SK-N-SH treated with all-trans-retinoic acid at 6 μM for 48 hours (cell line): ENCODE measurements around the gene EDARADD.

Experiments
- ATAC-seq: fragments of 200-7000 bp; cut with Tn5 transposase; 3 replicates; pipeline ENCODE4 v1.9.1; 2020; ENCODE audit warnings: mild to moderate bottlenecking, moderate library complexity
- ARNTL ChIP-seq: fragments of 450-650 bp; formaldehyde crosslinking; IDR thresholded peaks from 2 replicates; pipeline ENCODE4 v1.5.0; 2020; ENCODE audit warnings: low read depth, mild to moderate bottlenecking, moderate library complexity, borderline replicate concordance
- BACH2 ChIP-seq: fragments of 250-450 bp; sonication (Bioruptor Pico); IDR thresholded peaks from 2 replicates; pipeline ENCODE4 v1.9.0; 2021; ENCODE audit warnings: mild to moderate bottlenecking, borderline replicate concordance
- CSDC2 ChIP-seq: fragments of 250-450 bp; sonication (Bioruptor Pico); IDR thresholded peaks from 2 replicates; pipeline ENCODE4 v1.5.0; 2020; ENCODE audit warnings: mild to moderate bottlenecking, moderate library complexity
- ESRRG ChIP-seq: fragments of 250-450 bp; sonication (Bioruptor Pico); IDR thresholded peaks from 2 replicates; pipeline ENCODE4 v1.6.1; 2021; ENCODE audit warnings: mild to moderate bottlenecking
- GLIS3 ChIP-seq: fragments of 250-450 bp; sonication (Bioruptor Pico); IDR thresholded peaks from 2 replicates; pipeline ENCODE4 v1.5.0; 2020; ENCODE audit warnings: mild to moderate bottlenecking, moderate library complexity
- ISL1 ChIP-seq: fragments of 250-450 bp; sonication (Bioruptor Pico); IDR thresholded peaks from 2 replicates; pipeline ENCODE4 v2.1.2; 2022; ENCODE audit warnings: mild to moderate bottlenecking, moderate library complexity
- PPARA ChIP-seq: fragments of 250-450 bp; sonication (Bioruptor Pico); IDR thresholded peaks from 2 replicates; pipeline ENCODE4 v1.5.0; 2020; ENCODE audit warnings: mild to moderate bottlenecking, borderline replicate concordance
- RARB ChIP-seq: fragments of 250-450 bp; sonication (Bioruptor Pico); IDR thresholded peaks from 2 replicates; pipeline ENCODE4 v1.8.0; 2021; ENCODE audit warnings: mild to moderate bottlenecking, moderate library complexity
- SNAI2 ChIP-seq: fragments of 250-450 bp; sonication (Bioruptor Pico); IDR thresholded peaks from 2 replicates; pipeline ENCODE4 v1.5.0; 2020; ENCODE audit warnings: mild to moderate bottlenecking, moderate library complexity
- TCF4 ChIP-seq: fragments of 250-450 bp; sonication (Bioruptor Pico); IDR thresholded peaks from 2 replicates; pipeline ENCODE4 v1.8.0; 2021; ENCODE audit warnings: mild to moderate bottlenecking, moderate library complexity, borderline replicate concordance
- TOX ChIP-seq: fragments of 250-450 bp; sonication (Bioruptor Pico); IDR thresholded peaks from 2 replicates; pipeline ENCODE4 v1.8.0; 2021; ENCODE audit warnings: mild to moderate bottlenecking, moderate library complexity, borderline replicate concordance
- ZC3H10 ChIP-seq: fragments of 250-450 bp; sonication (Bioruptor Pico); IDR thresholded peaks from 2 replicates; pipeline ENCODE4 v1.5.1; 2021; ENCODE audit warnings: mild to moderate bottlenecking, moderate library complexity
- ZFP30 ChIP-seq: fragments of 450-650 bp; formaldehyde crosslinking; IDR thresholded peaks from 2 replicates; pipeline ENCODE4 v1.5.0; 2022; ENCODE audit warnings: mild to moderate bottlenecking, moderate library complexity
- ZNF565 ChIP-seq: fragments of 450-650 bp; formaldehyde crosslinking; conservative IDR thresholded peaks from 2 replicates; pipeline ENCODE4 v1.5.0; 2020; ENCODE audit warnings: low read depth, mild to moderate bottlenecking, moderate library complexity
- ZNF70 ChIP-seq: fragments of 450-650 bp; formaldehyde crosslinking; IDR thresholded peaks from 2 replicates; pipeline ENCODE4 v1.5.0; 2020; ENCODE audit warnings: mild to moderate bottlenecking, moderate library complexity
- ZNF8 ChIP-seq: fragments of 450-650 bp; formaldehyde crosslinking; IDR thresholded peaks from 2 replicates; pipeline ENCODE4 v1.5.0; 2020; ENCODE audit warnings: mild to moderate bottlenecking, moderate library complexity
- TF ChIP-seq, protein P1 (sequence below): fragments of 250-450 bp; sonication (Bioruptor Pico); IDR thresholded peaks from 2 replicates; pipeline ENCODE4 v1.8.0; 2020; ENCODE audit warnings: mild to moderate bottlenecking, moderate library complexity, borderline replicate concordance
- TF ChIP-seq, protein P2 (sequence below): fragments of 250-450 bp; sonication (Bioruptor Pico); IDR thresholded peaks from 2 replicates; pipeline ENCODE4 v1.8.0; 2021; ENCODE audit warnings: low read depth, mild to moderate bottlenecking, moderate library complexity, borderline replicate concordance
- TF ChIP-seq, protein P3 (sequence below): fragments of 250-450 bp; sonication (Bioruptor Pico); IDR thresholded peaks from 2 replicates; pipeline ENCODE4 v1.5.1; 2020; ENCODE audit warnings: low read depth, mild to moderate bottlenecking, moderate library complexity
- TF ChIP-seq, protein P4 (sequence below): fragments of 250-450 bp; sonication (Bioruptor Pico); IDR thresholded peaks from 2 replicates; pipeline ENCODE4 v1.5.0; 2020; ENCODE audit warnings: mild to moderate bottlenecking, moderate library complexity

The EDARADD gene

DNA sequence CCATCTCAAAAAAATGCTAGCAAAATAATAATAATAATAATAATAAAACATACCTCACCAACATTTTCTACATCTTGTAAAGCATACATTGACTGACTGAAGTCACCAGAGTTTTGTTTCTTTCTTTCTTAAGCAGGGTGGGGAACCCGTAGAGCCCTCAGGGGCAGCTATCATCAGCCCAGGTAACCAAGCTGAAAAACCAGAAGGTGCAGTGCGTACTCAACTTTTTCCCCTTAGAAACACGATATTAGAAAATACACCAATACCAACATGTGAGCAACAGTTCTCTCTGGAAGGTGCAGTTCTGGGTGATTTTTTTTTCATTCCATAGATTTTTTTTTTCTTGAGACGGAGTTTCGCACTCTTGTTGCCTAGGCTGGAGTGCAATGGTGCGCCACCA is 75.4 kb downstream of the EDARADD start:
- no peak for ATAC-seq
- TF ChIP-seq, protein P1, sequence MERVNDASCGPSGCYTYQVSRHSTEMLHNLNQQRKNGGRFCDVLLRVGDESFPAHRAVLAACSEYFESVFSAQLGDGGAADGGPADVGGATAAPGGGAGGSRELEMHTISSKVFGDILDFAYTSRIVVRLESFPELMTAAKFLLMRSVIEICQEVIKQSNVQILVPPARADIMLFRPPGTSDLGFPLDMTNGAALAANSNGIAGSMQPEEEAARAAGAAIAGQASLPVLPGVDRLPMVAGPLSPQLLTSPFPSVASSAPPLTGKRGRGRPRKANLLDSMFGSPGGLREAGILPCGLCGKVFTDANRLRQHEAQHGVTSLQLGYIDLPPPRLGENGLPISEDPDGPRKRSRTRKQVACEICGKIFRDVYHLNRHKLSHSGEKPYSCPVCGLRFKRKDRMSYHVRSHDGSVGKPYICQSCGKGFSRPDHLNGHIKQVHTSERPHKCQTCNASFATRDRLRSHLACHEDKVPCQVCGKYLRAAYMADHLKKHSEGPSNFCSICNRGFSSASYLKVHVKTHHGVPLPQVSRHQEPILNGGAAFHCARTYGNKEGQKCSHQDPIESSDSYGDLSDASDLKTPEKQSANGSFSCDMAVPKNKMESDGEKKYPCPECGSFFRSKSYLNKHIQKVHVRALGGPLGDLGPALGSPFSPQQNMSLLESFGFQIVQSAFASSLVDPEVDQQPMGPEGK = no peak
- no peak for TF ChIP-seq CSDC2 (CRISPR knock-in tag)
- no peak for TF ChIP-seq ARNTL (CRISPR knock-in tag)
- TF ChIP-seq GLIS3 = no peak
- TF ChIP-seq ESRRG = no peak
- TF ChIP-seq ZNF8 = no peak
- TF ChIP-seq SNAI2 (CRISPR knock-in tag) = no peak
- TF ChIP-seq, protein P2, sequence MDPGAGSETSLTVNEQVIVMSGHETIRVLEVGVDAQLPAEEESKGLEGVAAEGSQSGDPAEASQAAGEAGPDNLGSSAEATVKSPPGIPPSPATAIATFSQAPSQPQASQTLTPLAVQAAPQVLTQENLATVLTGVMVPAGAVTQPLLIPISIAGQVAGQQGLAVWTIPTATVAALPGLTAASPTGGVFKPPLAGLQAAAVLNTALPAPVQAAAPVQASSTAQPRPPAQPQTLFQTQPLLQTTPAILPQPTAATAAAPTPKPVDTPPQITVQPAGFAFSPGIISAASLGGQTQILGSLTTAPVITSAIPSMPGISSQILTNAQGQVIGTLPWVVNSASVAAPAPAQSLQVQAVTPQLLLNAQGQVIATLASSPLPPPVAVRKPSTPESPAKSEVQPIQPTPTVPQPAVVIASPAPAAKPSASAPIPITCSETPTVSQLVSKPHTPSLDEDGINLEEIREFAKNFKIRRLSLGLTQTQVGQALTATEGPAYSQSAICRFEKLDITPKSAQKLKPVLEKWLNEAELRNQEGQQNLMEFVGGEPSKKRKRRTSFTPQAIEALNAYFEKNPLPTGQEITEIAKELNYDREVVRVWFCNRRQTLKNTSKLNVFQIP = no peak
- TF ChIP-seq, protein P3, sequence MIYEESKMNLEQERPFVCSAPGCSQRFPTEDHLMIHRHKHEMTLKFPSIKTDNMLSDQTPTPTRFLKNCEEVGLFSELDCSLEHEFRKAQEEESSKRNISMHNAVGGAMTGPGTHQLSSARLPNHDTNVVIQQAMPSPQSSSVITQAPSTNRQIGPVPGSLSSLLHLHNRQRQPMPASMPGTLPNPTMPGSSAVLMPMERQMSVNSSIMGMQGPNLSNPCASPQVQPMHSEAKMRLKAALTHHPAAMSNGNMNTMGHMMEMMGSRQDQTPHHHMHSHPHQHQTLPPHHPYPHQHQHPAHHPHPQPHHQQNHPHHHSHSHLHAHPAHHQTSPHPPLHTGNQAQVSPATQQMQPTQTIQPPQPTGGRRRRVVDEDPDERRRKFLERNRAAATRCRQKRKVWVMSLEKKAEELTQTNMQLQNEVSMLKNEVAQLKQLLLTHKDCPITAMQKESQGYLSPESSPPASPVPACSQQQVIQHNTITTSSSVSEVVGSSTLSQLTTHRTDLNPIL (CRISPR knock-in tag) = no peak
- TF ChIP-seq RARB (CRISPR knock-in tag) = no peak
- no peak for TF ChIP-seq ISL1 (CRISPR knock-in tag)
- TF ChIP-seq TCF4 (CRISPR knock-in tag) = no peak
- no peak for TF ChIP-seq PPARA (CRISPR knock-in tag)

DNA sequence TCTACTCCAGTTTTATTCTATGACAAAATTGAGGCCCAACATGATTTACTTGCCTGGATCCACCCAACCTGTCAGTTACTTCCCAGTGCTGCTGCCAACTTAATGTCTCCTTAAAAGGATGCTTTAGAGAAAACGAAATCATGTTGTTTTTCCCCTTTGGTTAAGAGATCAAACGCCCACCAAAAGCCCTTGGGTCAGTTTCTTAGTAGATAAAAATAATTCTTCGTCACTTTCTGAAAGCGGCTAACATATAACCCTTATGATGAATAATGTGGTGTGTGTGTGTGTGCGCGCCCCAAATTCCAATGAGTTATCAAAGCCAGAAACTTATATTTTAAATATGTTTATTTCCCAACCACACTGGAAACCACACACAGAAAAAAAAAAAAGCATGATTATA is 77.0 kb downstream of the EDARADD start:
- no peak for ATAC-seq
- TF ChIP-seq BACH2 = no peak
- TF ChIP-seq ZNF565 (CRISPR knock-in tag) = no peak
- TF ChIP-seq ZC3H10 (CRISPR knock-in tag) = no peak
- no peak for TF ChIP-seq ISL1 (CRISPR knock-in tag)
- no peak for TF ChIP-seq TOX (CRISPR knock-in tag)
- no peak for TF ChIP-seq PPARA (CRISPR knock-in tag)
- TF ChIP-seq ESRRG = no peak
- no peak for TF ChIP-seq RARB (CRISPR knock-in tag)
- TF ChIP-seq TCF4 (CRISPR knock-in tag) = no peak
- TF ChIP-seq, protein P4, sequence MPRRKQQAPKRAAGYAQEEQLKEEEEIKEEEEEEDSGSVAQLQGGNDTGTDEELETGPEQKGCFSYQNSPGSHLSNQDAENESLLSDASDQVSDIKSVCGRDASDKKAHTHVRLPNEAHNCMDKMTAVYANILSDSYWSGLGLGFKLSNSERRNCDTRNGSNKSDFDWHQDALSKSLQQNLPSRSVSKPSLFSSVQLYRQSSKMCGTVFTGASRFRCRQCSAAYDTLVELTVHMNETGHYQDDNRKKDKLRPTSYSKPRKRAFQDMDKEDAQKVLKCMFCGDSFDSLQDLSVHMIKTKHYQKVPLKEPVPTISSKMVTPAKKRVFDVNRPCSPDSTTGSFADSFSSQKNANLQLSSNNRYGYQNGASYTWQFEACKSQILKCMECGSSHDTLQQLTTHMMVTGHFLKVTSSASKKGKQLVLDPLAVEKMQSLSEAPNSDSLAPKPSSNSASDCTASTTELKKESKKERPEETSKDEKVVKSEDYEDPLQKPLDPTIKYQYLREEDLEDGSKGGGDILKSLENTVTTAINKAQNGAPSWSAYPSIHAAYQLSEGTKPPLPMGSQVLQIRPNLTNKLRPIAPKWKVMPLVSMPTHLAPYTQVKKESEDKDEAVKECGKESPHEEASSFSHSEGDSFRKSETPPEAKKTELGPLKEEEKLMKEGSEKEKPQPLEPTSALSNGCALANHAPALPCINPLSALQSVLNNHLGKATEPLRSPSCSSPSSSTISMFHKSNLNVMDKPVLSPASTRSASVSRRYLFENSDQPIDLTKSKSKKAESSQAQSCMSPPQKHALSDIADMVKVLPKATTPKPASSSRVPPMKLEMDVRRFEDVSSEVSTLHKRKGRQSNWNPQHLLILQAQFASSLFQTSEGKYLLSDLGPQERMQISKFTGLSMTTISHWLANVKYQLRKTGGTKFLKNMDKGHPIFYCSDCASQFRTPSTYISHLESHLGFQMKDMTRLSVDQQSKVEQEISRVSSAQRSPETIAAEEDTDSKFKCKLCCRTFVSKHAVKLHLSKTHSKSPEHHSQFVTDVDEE = no peak
- TF ChIP-seq ZNF70 (CRISPR knock-in tag) = no peak
- TF ChIP-seq ARNTL (CRISPR knock-in tag) = no peak

DNA sequence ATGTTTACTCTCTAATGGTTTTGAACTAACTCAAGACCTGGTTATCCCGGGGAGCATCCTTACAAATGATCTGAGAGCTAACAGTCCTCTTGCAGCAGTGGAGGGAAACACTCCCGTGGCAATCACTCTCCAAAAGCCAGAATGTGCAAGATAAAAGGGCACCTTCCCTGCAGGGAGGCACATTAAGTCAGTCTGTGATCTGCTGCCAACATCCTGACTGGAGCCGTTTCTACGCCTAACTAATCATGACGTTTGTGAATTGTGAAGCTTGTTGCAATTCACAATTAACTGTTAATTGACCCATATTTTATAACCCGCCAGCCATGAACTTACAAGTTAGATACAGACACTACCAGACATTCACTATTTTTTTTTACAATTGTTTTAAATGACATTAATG is 77.6 kb downstream of the EDARADD start:
- ATAC-seq = no peak
- no peak for TF ChIP-seq SNAI2 (CRISPR knock-in tag)
- TF ChIP-seq, all 23 proteins: peak for 0

DNA sequence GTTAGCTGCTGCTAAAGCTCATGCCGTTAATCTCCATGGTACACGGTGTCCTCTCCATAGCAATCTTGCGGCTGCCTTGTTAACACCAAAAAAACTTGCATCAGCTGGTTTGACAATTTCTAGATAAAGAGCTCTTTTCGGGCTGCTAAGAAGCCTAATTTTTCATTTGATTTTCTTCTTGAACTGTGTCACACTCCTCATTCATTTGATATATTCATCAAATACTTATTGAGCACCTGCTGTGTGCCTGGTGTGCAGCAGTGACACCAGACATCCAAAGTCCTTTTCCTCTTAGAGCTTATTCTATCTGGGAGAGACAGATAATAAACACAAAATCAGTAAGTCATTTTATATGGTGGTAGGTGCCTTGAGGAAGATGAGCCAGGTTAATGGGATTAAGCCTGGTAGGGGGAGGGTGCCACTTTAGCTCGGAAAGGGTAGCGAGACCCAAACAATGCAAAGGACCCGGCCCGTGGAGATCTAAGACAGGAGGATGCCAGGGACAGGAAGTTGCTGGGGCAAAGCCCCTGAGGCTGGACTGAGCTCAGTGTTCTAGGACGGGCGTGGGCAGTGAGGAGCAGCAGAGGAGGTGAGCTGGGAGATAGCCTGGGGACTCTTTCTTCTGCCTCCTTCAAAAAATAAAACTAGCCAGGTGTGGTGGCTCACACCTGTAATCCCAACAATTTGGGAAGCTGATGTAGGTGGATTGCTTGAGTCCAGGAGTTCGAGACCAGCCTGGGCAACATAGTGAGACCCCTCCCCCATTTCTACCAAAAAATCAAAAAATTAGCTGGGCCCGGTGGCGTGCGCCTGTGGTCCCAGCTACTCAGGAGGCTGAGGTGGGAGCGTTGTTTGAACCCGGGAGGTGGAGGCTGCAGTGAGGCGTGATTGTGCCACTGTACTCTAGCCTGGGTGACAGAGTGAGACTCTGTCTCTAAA is 79.0 kb downstream of the EDARADD start:
- no peak for ATAC-seq
- TF ChIP-seq, protein P4 = no peak
- TF ChIP-seq ISL1 (CRISPR knock-in tag) (no peak), ARNTL (CRISPR knock-in tag) (no peak), ZFP30 (CRISPR knock-in tag) (no peak), BACH2 (no peak), ZNF565 (CRISPR knock-in tag) (no peak), ZC3H10 (CRISPR knock-in tag) (no peak)
- TF ChIP-seq, protein P3 (CRISPR knock-in tag) = no peak
- TF ChIP-seq, protein P2 = no peak
